Measurements from ENCODE around the gene PKP4. TPM values are rescaled to one million over a fixed set of nuclear protein-coding genes. Genes with fewer than 3 reads are reported as not detected.
"Not testable (repeated sequence)": the region's sequence is repeated elsewhere in the genome, so short reads cannot be mapped to it uniquely, and the experiment has no call there.

The PKP4 gene
- total and polyA plus RNA-seq, 3 donors from 2014 or later: 42.5 to 60.5 (median 60.0) TPM

DNA sequence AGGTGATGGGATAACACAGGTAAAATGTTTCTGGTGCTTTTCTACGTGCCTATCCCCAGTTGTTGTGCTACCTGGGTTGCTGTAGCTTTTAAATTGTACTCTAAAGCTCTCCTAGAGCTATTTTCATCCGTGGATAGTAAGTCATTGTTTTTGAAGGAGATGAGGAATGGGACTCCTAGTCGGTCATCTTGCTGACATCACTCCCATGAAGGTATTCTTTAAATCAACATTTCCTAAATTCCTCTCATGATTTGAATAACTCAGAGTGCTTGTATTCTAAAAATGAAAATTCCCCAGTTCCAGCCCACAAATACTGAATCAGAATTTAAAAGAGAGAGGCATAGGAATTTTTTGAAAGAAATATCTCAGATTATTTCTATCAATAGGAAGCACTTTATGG lies 44.5 kb upstream of the PKP4 start:
- Histone ChIP-seq H3K36me3 (ENCODE audit: low read depth, missing control alignments) (no peaks in the 10 kb centered on the region), H3K27me3 (no peaks in the 10 kb centered on the region), H3K27ac (no peak overlapping the region), H3K9me3 (no peaks in the 10 kb centered on the region), H3K4me1 (no peaks in the 10 kb centered on the region), H3K4me3 (no peak overlapping the region)
- intact Hi-C loops (cut with DNase I; ENCODE audit: low total_unique reads): no loop called here
- DNase-seq: no peak
- TF ChIP-seq POLR2A (IDR thresholded peaks at IDR 0.05): no peak
- TF ChIP-seq, protein P1, sequence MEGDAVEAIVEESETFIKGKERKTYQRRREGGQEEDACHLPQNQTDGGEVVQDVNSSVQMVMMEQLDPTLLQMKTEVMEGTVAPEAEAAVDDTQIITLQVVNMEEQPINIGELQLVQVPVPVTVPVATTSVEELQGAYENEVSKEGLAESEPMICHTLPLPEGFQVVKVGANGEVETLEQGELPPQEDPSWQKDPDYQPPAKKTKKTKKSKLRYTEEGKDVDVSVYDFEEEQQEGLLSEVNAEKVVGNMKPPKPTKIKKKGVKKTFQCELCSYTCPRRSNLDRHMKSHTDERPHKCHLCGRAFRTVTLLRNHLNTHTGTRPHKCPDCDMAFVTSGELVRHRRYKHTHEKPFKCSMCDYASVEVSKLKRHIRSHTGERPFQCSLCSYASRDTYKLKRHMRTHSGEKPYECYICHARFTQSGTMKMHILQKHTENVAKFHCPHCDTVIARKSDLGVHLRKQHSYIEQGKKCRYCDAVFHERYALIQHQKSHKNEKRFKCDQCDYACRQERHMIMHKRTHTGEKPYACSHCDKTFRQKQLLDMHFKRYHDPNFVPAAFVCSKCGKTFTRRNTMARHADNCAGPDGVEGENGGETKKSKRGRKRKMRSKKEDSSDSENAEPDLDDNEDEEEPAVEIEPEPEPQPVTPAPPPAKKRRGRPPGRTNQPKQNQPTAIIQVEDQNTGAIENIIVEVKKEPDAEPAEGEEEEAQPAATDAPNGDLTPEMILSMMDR (IDR thresholded peaks at IDR 0.05): no peak
- 54 to 66% methylated on average over 3 of the region's 3 CpGs for WGBS, 2 donors

DNA sequence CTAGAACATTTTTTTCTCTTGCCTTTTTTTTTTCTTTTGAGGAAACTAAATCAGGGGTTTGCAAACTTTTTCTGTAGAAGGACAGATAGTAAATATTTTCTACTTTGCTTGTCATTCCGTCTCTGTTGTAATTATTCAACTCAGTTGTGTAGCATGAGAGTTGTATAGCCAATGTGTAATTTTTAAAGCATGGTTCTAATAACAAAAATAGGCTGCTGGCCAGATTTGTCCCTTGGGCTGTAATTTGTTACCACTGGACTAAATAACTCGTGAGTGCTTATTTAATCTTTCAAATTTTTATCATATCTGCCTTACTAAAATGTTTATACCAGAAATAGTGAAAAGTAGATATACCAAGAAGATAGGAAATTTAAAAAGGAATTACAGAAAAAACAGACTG lies 43.2 kb upstream of the PKP4 start:
- Histone ChIP-seq H3K4me1 (no peaks in the 10 kb centered on the region), H3K9me3 (no peaks in the 10 kb centered on the region), H3K4me3 (no peak overlapping the region), H3K27ac (no peak overlapping the region), H3K27me3 (no peaks in the 10 kb centered on the region), H3K36me3 (ENCODE audit: low read depth, missing control alignments) (no peaks in the 10 kb centered on the region)
- 49 to 65% methylated on average over 2 of the region's 2 CpGs for WGBS, 2 donors
- intact Hi-C loops (cut with DNase I; ENCODE audit: low total_unique reads): no loop called here
- TF ChIP-seq POLR2A (IDR thresholded peaks at IDR 0.05): no peak
- TF ChIP-seq, protein P1 (IDR thresholded peaks at IDR 0.05): no peak
- DNase-seq: no peak

DNA sequence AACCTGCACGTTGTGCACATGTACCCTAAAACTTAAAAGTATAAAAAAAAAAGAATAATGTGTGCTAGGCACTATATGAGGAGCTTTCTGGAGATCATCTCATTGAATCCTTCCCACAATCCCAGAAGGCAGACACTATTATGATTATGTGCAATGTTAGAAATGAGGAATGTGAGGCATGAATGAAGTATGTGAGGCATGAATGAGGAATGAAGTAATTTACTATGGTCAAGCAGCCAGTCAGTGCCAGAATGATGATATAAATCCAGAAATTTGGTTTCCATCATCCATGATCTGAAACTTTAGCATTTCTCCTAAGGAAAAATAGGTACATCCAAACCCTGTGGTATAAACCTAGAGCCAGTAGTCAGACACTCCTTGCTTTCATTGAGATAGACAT lies 42.2 kb upstream of the PKP4 start:
- no peaks in the 10 kb centered on the region for H3K9me3 ChIP-seq
- H3K4me1 ChIP-seq: no peaks in the 10 kb centered on the region
- TF ChIP-seq, protein P1 (IDR thresholded peaks at IDR 0.05): no peak
- TF ChIP-seq POLR2A (IDR thresholded peaks at IDR 0.05): no peak
- no peaks in the 10 kb centered on the region for H3K27me3 ChIP-seq
- no peaks in the 10 kb centered on the region for H3K36me3 ChIP-seq (ENCODE audit: low read depth, missing control alignments)
- intact Hi-C loops (cut with DNase I; ENCODE audit: low total_unique reads): no loop called here
- H3K4me3 ChIP-seq: no peak overlapping the region
- 79 to 95% methylated on average over 1 of the region's 1 CpG for WGBS, 2 donors
- H3K27ac ChIP-seq: no peak overlapping the region
- DNase-seq: no peak

DNA sequence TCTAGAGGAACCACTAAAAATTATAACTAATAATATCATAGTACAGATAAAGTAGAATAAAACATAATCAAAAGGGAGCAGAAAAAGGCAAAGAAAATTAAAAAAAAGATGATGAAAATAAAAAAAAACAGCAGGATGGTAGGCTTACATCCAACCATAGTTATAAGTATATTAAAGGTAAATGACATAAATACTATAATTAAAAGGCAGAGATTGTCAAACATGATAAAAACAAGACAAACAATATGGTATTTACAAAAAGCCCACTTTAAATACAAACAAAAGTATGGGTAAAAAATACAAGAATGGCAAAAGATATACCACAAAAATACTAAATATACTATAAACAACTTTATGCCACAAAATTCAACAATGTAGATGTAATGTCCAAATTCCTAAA lies 24.6 kb upstream of the PKP4 start:
- H3K27me3 ChIP-seq: no peaks in the 10 kb centered on the region
- intact Hi-C loops (cut with DNase I; ENCODE audit: low total_unique reads): no loop called here
- H3K4me3 ChIP-seq: no peak overlapping the region
- TF ChIP-seq, protein P1 (IDR thresholded peaks at IDR 0.05): no peak
- no peak for TF ChIP-seq POLR2A (IDR thresholded peaks at IDR 0.05)
- H3K36me3 ChIP-seq (ENCODE audit: low read depth, missing control alignments): no peaks in the 10 kb centered on the region
- H3K27ac ChIP-seq: no peak overlapping the region
- H3K9me3 ChIP-seq: no peaks in the 10 kb centered on the region
- H3K4me1 ChIP-seq: no peaks in the 10 kb centered on the region
- DNase-seq: no peak

DNA sequence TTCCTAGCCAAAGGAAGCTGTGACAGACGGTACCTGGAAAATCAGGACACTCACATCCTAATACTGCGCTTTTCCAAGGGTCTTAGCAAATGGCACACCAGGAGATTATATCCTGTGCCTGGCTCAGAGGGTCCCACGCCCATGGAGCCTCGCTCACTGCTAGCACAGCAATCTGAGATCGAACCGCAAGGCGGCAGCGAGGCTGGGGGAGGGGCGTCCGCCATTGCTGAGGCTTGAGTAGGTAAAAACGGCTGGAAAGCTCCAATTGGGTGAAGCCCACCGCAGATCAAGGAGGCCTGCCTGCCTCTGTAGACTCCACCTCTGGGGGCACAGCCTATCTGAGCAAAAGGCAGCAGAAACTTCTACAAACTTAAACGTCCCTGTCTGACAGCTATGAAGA lies 23.0 kb upstream of the PKP4 start:
- H3K27me3 ChIP-seq; H3K4me3 ChIP-seq; intact Hi-C loops (cut with DNase I; ENCODE audit: low total_unique reads); H3K9me3 ChIP-seq; H3K36me3 ChIP-seq (ENCODE audit: low read depth, missing control alignments); DNase-seq; H3K4me1 ChIP-seq; H3K27ac ChIP-seq: not testable (repeated sequence)
- WGBS, 2 donors: 90 to 93% methylated on average over 12 to 13 of the region's 13 CpGs

DNA sequence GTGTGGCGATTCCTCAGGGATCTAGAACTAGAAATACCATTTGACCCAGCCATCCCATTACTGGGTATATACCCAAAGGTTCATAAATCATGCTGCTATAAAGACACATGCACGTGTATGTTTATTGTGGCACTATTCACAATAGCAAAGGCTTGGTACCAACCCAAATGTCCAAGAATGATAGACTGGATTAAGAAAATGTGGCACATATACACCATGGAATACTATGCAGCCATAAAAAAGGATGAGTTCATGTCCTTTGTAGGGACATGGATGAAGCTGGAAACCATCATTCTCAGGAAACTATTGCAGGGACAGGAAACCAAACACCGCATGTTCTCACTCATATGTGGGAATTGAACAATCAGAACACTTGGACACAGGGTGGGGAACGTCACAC lies 17.7 kb upstream of the PKP4 start:
- H3K36me3 ChIP-seq (ENCODE audit: low read depth, missing control alignments); H3K4me3 ChIP-seq; H3K9me3 ChIP-seq; intact Hi-C loops (cut with DNase I; ENCODE audit: low total_unique reads); H3K4me1 ChIP-seq; H3K27me3 ChIP-seq; H3K27ac ChIP-seq; DNase-seq: not testable (repeated sequence)
- WGBS, 2 donors: 91 to 96% methylated on average over 4 of the region's 4 CpGs
